Measurements from ENCODE around the gene OSMR. TPM values are rescaled to one million over a fixed set of nuclear protein-coding genes. Genes with fewer than 3 reads are reported as not detected.

Gene OSMR
- total RNA-seq, result 10 to 100 TPM; 32.5 to 52.6 (median 42.6) TPM

DNA sequence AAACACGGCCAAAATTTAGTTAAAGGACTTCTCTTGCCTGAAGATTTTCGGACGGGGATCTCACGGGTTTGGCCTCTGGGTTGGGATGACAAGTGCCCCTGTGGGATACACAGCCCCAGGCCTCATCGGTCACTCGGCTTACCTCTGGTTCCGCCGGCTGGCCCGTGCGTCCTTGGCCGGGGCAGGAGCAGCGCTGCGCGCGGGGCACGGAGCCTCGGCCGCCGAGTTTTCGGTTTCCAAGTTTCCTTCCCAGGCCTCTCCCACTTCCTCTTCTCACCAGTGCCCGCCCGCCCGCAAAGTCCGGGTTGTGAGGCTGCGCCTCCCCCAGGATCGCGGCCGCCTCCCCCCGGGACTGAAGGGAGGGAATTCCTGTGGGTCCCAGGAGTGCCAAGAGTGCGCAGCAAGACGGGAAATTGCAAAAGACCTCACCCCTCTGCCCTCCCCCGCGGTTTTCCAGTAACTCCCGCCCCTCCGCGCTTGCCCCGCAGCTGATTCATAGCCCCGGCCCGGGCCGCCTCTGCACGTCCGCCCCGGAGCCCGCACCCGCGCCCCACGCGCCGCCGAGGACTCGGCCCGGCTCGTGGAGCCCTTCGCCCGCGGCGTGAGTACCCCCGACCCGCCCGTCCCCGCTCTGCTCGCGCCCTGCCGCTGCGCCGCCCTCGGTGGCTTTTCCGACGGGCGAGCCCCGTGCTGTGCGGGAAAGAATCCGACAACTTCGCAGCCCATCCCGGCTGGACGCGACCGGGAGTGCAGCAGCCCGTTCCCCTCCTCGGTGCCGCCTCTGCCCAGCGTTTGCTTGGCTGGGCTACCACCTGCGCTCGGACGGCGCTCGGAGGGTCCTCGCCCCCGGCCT, at the start of gene OSMR:
OSMR (plus strand) TSS at position 487 of the 853 bp plus-strand sequence. CDS start 23,033 bp downstream, outside the sequence.
- Histone ChIP-seq H3K27ac (peak within 1 kb of the TSS; percentile 88 to 97 (median 93)), H3K4me3 (peak within 1 kb of the TSS; percentile 81 to 86), H3K36me3 (no peaks in the 10 kb centered on the region), H3K9me3 (no peaks in the 10 kb centered on the region), H3K4me1 (peaks cover 0 to 54% (median 0%) of the 10 kb centered on the region in 3 donors), H3K27me3 (no peaks in the 10 kb centered on the region)
- TF ChIP-seq EP300 (IDR thresholded peaks at IDR 0.05), result no peak
- TF ChIP-seq CTCF (IDR thresholded peaks at IDR 0.05), result peak in 3 of 4 experiments; percentile 27 to 46 (median 36)
- TF ChIP-seq POLR2A (IDR thresholded peaks at IDR 0.05), result peak; percentile 73 to 89
- TF ChIP-seq POLR2AphosphoS5 (IDR thresholded peaks at IDR 0.05), result peak; percentile 98
- peak; percentile 97 for ATAC-seq
- WGBS, 2 donors (ENCODE audit: low coverage in 1 of 2), result 0 to 1% methylated on average over 4 to 24 of the region's 89 CpGs

GRCh38 chr5:38796742-38797108, 49.1 kb upstream of the OSMR start:
- Histone ChIP-seq H3K27me3 (no peaks in the 10 kb centered on the region), H3K36me3 (no peaks in the 10 kb centered on the region), H3K9me3 (no peaks in the 10 kb centered on the region), H3K27ac (peak overlapping the region; percentile 43 to 74 (median 56)), H3K4me1 (peaks cover 0 to 44% (median 5%) of the 10 kb centered on the region in 3 donors), H3K4me3 (no peak overlapping the region)
- no peak for ATAC-seq
- no peak for TF ChIP-seq CTCF (IDR thresholded peaks at IDR 0.05)

DNA sequence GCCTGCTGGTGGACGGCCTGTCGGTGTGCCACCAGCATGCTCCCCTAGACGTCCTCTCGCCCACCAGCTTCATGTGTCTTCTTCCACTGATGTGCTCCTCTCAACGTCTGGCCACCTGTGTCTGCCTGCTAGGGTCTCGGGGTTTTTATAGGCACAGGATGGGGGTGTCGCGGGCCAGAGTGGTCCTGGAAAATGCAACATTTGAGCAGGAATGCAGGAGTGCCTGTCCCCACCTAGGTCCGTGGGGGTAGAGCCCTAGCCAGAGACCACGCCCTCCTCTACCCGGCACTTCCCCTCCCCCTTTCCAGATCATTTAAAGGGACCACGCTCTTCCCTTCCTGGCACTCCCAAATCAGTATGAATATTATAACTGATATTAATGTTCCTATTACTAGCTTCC, 48.0 kb upstream of the OSMR start:
- H3K4me1 ChIP-seq, result peaks cover 0 to 44% (median 5%) of the 10 kb centered on the region in 3 donors
- H3K4me3 ChIP-seq, result no peak overlapping the region
- no peaks in the 10 kb centered on the region for H3K27me3 ChIP-seq
- H3K9me3 ChIP-seq, result no peaks in the 10 kb centered on the region
- no peak for ATAC-seq
- no peaks in the 10 kb centered on the region for H3K36me3 ChIP-seq
- no peak for TF ChIP-seq POLR2A (IDR thresholded peaks at IDR 0.05)
- no peak for TF ChIP-seq CTCF (IDR thresholded peaks at IDR 0.05)
- no peak for TF ChIP-seq POLR2AphosphoS5 (IDR thresholded peaks at IDR 0.05)
- TF ChIP-seq EP300 (IDR thresholded peaks at IDR 0.05), result no peak
- 80 to 97% methylated on average over 5 to 6 of the region's 12 CpGs for WGBS, 2 donors (ENCODE audit: low coverage in 1 of 2)
- H3K27ac ChIP-seq, result peak overlapping the region in 2 of 4 donors; percentile 66 to 74

DNA sequence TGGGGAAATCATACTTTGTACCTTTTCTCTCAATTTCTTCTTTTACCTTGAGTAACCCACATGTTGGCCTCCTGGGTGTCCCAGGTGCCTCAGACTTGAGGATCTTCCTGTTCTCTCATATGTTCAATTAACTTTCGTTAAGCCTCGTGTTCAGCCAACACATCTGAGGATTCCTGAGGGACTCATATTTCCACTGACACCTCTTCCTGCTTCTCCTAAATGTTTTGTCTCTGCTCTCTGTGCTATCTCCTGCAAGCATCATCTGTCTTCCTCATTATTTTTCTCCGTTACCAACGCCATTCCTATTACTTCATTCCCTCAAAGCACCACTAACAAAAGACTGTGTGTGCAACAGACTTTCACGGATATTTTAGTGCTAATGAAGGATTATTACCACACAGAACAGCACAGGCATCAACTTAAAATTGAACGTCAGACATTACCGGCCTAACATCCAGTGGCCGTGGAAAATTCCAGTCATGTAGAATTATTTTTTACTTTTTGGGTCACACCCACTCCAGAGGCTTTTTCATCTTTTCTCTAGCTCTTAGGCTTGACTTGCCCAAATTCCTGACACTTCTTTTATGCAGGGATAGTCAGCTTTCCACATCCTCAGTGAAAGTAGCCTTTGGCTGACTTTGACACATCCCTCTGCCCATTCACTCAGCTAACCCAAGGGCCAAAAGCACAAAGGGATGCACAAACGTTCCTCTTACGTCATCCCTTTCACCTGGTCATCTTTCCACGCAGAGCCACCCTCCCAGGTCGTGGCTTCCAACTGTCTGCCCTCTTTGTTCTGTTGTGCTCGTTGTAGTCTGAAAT, 46.0 kb upstream of the OSMR start:
- TF ChIP-seq POLR2A (IDR thresholded peaks at IDR 0.05) (no peak), POLR2AphosphoS5 (IDR thresholded peaks at IDR 0.05) (no peak), CTCF (IDR thresholded peaks at IDR 0.05) (no peak), EP300 (IDR thresholded peaks at IDR 0.05) (no peak)
- no peaks in the 10 kb centered on the region for H3K27me3 ChIP-seq
- peak overlapping the region in 3 of 4 donors; percentile 44 to 58 (median 55) for H3K27ac ChIP-seq
- no peaks in the 10 kb centered on the region for H3K36me3 ChIP-seq
- no peaks in the 10 kb centered on the region for H3K9me3 ChIP-seq
- H3K4me1 ChIP-seq, result peaks cover 0 to 44% (median 5%) of the 10 kb centered on the region in 3 donors
- no peak overlapping the region for H3K4me3 ChIP-seq
- WGBS, 2 donors (ENCODE audit: low coverage in 1 of 2), result 54 to 67% methylated on average over 8 to 13 of the region's 13 CpGs
- peak; percentile 27 for ATAC-seq

All from gastroesophageal sphincter (tissue), 4 donors.